Dendritic cell treated with granulocyte-macrophage colony-stimulating factor and Interleukin-4, amounts not matched to agents 40 ng/mL and 50 ng/mL, for 4 days (primary cell): Measurements from ENCODE around the gene DNASE1L2.
A peak's percentile ranks its signal among the peaks of the same experiment; 100 is the strongest.

Source experiments
- H3K27ac Mint-ChIP-seq: one replicate; pipeline ENCODE4 v1.8.0; 2022; ENCODE audit warnings: mild to moderate bottlenecking, mixed read lengths
- H3K27me3 Mint-ChIP-seq: one replicate; pipeline ENCODE4 v1.8.0; 2022; ENCODE audit warnings: mild to moderate bottlenecking, mixed read lengths
- H3K36me3 Mint-ChIP-seq: one replicate; pipeline ENCODE4 v1.8.0; 2022; ENCODE audit warnings: low read depth, mixed read lengths
- H3K4me1 Mint-ChIP-seq: one replicate; pipeline ENCODE4 v1.8.0; 2022; ENCODE audit warnings: low read depth, mixed read lengths
- H3K4me3 Mint-ChIP-seq: one replicate; pipeline ENCODE4 v1.8.0; 2022; ENCODE audit warnings: mild to moderate bottlenecking, moderate library complexity, mixed read lengths
- H3K9me3 Mint-ChIP-seq: one replicate; pipeline ENCODE4 v1.8.0; 2022; ENCODE audit warnings: mixed read lengths
- intact Hi-C: fragments of 100-400 bp; cut with micrococcal nuclease; formaldehyde crosslinking; loops from one replicate; pipeline ENCODE4 v1.15.0; 2022

DNASE1L2 gene

DNA sequence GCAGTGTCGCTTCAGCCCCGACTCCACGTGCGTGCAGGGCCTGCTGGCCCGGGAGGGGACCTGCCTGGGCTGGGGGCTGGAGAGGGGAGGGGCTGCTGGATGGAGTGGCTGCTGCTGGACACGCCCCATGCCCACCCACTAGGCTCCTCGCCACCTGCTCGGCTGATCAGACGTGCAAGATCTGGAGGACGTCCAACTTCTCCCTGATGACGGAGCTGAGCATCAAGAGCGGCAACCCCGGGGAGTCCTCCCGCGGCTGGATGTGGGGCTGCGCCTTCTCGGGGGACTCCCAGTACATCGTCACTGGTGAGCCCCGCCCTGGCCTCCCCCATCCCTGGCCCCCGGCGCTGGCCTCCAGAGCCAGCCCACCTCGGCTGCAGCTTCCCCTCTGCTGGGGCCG, 27.9 kb upstream of the DNASE1L2 start:
- H3K4me1 Mint-ChIP-seq: peaks cover 68% of the 10 kb centered on the region
- peaks cover 73% of the 10 kb centered on the region for H3K36me3 Mint-ChIP-seq
- H3K27ac Mint-ChIP-seq: no peak overlapping the region
- peaks cover 2% of the 10 kb centered on the region for H3K27me3 Mint-ChIP-seq
- H3K9me3 Mint-ChIP-seq: no peaks in the 10 kb centered on the region
- no peak overlapping the region for H3K4me3 Mint-ChIP-seq
- intact Hi-C loops: no loop called here

DNA sequence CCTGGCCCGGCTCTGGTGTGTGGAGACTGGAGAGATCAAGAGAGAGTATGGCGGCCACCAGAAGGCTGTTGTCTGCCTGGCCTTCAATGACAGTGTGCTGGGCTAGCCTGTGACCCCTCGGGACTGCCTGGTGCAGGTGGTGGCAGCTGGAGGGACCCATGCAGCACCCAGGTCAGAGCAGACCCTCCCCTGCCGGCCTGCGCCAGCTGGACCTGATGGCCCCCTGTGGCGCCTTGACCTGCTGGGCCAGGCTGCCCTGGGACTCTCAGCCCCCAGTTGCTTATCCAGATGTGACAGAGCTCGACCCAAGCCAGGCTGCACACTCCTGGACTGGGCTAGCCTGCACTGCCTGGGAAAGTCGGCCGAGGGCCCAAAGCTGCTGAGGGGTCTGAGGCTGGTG, 27.5 kb upstream of the DNASE1L2 start:
- no peaks in the 10 kb centered on the region for H3K27me3 Mint-ChIP-seq
- intact Hi-C loops: no loop called here
- no peak overlapping the region for H3K27ac Mint-ChIP-seq
- no peaks in the 10 kb centered on the region for H3K9me3 Mint-ChIP-seq
- peaks cover 78% of the 10 kb centered on the region for H3K36me3 Mint-ChIP-seq
- H3K4me3 Mint-ChIP-seq: no peak overlapping the region
- peaks cover 68% of the 10 kb centered on the region for H3K4me1 Mint-ChIP-seq

- Mint-ChIP-seq H3K4me3 (no peak overlapping the region), H3K27me3 (no peaks in the 10 kb centered on the region), H3K27ac (no peak overlapping the region), H3K4me1 (peaks cover 61% of the 10 kb centered on the region), H3K9me3 (no peaks in the 10 kb centered on the region), H3K36me3 (peaks cover 78% of the 10 kb centered on the region)
- intact Hi-C loops: no loop called here
Observed at GRCh38 chr16:2209258-2210008, 26.8 kb upstream of the DNASE1L2 start.

GRCh38 chr16:2210009-2210332, 26.3 kb upstream of the DNASE1L2 start:
- H3K27ac Mint-ChIP-seq: no peak overlapping the region
- H3K27me3 Mint-ChIP-seq: no peaks in the 10 kb centered on the region
- intact Hi-C loops: no loop called here
- H3K4me1 Mint-ChIP-seq: peaks cover 57% of the 10 kb centered on the region
- H3K36me3 Mint-ChIP-seq: peaks cover 78% of the 10 kb centered on the region
- H3K4me3 Mint-ChIP-seq: no peak overlapping the region
- H3K9me3 Mint-ChIP-seq: no peaks in the 10 kb centered on the region

DNA sequence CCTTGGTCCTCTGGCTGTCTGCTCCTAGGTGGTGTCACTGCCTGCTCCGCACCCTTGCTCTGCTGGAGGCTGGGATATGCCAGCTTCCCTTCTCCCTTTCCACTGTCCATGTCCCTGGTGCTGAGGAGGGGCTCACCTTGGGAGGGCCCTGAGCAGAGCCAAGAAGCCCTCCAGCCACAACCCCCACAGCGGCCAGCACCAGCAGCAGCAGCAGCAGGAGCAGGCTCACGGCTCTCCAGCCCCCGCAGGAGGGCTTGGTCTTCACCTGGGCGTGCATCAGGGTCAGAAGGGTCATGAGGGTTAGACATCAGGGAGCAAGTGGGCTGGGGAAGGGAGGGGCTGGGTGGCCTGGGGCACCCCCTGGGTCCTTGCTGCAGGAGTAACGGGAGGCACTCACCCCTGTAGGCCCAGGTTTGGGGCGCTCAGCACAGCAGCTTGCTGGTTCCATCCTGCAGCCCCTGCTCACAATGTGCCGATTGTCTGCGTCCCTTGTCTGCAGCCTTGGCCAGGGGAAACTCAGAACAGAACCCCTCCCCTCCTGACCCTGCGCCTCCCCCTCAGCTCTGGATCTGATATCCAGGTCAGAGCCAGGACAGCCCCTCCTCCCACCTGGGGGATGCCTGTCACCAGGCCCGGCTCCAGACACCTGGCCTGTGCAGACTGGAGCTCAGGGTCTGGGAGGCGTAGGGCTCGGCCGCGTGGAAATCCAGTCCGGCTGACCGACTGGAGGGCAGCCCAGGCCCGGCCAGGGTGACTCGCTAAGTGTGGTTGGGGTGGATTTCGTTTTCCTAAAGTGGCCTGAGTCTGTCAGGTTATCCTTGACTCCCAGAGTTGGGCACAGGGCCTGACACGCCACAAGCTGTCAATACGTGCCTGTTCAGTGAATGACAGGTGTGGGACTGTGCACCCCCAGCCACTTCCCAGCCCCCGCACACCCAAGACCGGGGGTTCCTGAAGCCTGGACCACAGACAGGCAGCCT, 25.6 kb upstream of the DNASE1L2 start, which contains the start of gene BRICD5:
BRICD5 (minus strand) TSS at position 478 of the 980 bp plus-strand sequence; CDS start at position 448, 30 bp downstream.
- Mint-ChIP-seq H3K4me3 (no peak within 1 kb of the TSS), H3K9me3 (no peaks in the 10 kb centered on the region), H3K4me1 (peaks cover 57% of the 10 kb centered on the region), H3K36me3 (peaks cover 78% of the 10 kb centered on the region), H3K27ac (peak within 1 kb of the TSS; percentile 82), H3K27me3 (no peaks in the 10 kb centered on the region)
- intact Hi-C loops: no loop called here

DNA sequence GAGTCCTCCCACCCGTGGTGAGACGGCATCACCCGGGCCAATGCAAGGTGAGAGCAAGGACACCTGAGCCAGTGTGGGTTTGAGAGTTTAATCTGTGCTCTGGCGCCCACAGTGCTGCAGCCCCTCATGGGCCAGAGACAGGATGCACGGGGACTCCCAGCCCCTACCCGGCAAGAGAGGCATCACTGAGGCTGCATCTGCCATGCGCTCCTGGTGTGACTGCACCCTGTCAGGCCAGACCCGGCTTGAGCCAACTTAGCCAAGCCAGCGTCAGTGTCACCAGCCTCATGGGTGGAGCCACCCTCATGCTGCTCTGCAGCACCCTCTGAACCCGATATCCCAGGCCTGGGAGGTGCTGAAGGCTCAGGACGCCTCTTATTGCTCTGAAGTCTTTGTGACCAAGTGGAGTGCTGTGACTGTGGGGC, 24.3 kb upstream of the DNASE1L2 start:
- Mint-ChIP-seq H3K4me3 (peak overlapping the region; percentile 78), H3K9me3 (no peaks in the 10 kb centered on the region), H3K27me3 (no peaks in the 10 kb centered on the region), H3K27ac (peak overlapping the region; percentile 82), H3K4me1 (peaks cover 45% of the 10 kb centered on the region), H3K36me3 (peaks cover 69% of the 10 kb centered on the region)
- intact Hi-C loops: no loop called here

DNA sequence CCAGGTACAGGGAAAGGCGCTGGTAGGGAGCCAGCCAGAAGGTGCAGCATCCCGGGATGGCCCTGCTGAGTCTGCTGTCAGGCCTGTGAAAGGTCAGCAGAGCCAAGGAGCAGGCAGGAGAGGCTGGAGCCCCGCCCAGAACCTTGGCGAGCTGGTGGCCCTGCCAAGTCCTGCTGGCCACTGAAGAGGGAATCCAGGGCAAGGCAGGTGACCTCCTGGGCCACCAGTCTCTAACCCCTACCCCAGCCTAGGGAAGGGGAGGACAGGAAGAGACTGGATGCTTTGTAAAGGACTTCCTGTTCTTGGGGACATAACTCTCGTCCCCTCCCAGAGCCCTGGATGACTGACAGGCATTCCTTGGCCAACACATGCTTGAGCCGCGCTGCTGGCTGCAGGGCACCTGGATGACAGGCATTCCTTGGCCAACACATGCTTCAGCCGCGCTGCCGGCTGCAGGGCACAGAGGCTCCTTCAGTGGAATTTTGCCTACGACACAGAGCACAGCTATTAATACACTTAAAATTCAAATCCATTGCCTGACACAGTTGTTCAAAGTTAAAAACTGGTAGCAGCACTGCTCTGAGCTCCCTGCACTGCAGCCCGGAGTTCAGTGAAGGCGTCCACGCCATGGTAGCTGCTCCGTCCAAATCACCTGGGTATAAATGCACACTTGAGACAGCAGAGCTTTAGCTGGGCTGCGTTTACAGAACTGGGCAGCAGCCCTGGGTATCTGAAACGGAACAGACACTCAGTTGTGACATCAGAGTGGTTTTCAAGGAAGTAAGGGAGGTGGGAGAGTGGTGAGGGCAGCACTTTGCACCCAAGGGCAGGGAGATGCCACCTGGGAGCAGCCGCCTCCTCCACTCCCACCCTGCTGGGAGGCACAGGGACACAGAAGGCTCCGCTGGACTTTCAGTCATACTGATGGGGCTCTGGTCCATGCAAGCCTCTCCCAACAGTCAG, 23.6 kb upstream of the DNASE1L2 start:
- Mint-ChIP-seq H3K27me3 (no peaks in the 10 kb centered on the region), H3K36me3 (peaks cover 62% of the 10 kb centered on the region), H3K9me3 (no peaks in the 10 kb centered on the region), H3K27ac (peak overlapping the region; percentile 82), H3K4me1 (peaks cover 38% of the 10 kb centered on the region), H3K4me3 (peak overlapping the region; percentile 78)
- intact Hi-C loops: no loop called here

- Mint-ChIP-seq H3K27me3 (no peaks in the 10 kb centered on the region), H3K9me3 (no peaks in the 10 kb centered on the region), H3K36me3 (peaks cover 47% of the 10 kb centered on the region), H3K4me1 (peaks cover 36% of the 10 kb centered on the region), H3K27ac (peak overlapping the region; percentile 82), H3K4me3 (peak overlapping the region; percentile 78)
- intact Hi-C loops: loop anchor here (2.0 kb wide), 1 partner anchor 59 kb away; the partner anchor contains the start of gene TRAF7
Observed at GRCh38 chr16:2213817-2214718, 22.2 kb upstream of the DNASE1L2 start.

- no peaks in the 10 kb centered on the region for H3K9me3 Mint-ChIP-seq
- peaks cover 42% of the 10 kb centered on the region for H3K36me3 Mint-ChIP-seq
- H3K27me3 Mint-ChIP-seq: no peaks in the 10 kb centered on the region
- H3K4me3 Mint-ChIP-seq: peak within 1 kb of the TSS; percentile 78
- intact Hi-C loops: loop anchor here (2.0 kb wide), 1 partner anchor 60 kb away; the partner anchor contains the start of gene TRAF7
- H3K27ac Mint-ChIP-seq: peak within 1 kb of the TSS; percentile 90
- peaks cover 36% of the 10 kb centered on the region for H3K4me1 Mint-ChIP-seq
Observed at GRCh38 chr16:2214719-2214968, 21.6 kb upstream of the DNASE1L2 start, which contains the start of gene PGP. Gene PGP, minus strand, starts transcription at chr16:2214840. Its CDS starts 63 bp downstream, at chr16:2214777.

GRCh38 chr16:2216330-2216729, 19.9 kb upstream of the DNASE1L2 start:
- H3K4me1 Mint-ChIP-seq: peaks cover 29% of the 10 kb centered on the region
- H3K27ac Mint-ChIP-seq: peak overlapping the region; percentile 90
- H3K9me3 Mint-ChIP-seq: no peaks in the 10 kb centered on the region
- peak overlapping the region; percentile 32 for H3K4me3 Mint-ChIP-seq
- intact Hi-C loops: no loop called here
- H3K27me3 Mint-ChIP-seq: no peaks in the 10 kb centered on the region
- peaks cover 25% of the 10 kb centered on the region for H3K36me3 Mint-ChIP-seq

GRCh38 chr16:2223221-2223941, 12.9 kb upstream of the DNASE1L2 start, which contains the start of gene E4F1:
Gene E4F1, plus strand, starts transcription at chr16:2223591. Its CDS starts 23 bp downstream, at chr16:2223614.
- Mint-ChIP-seq H3K9me3 (no peaks in the 10 kb centered on the region), H3K27ac (peak within 1 kb of the TSS; percentile 81), H3K36me3 (peaks cover 28% of the 10 kb centered on the region), H3K4me3 (peak within 1 kb of the TSS; percentile 84), H3K4me1 (peaks cover 28% of the 10 kb centered on the region), H3K27me3 (no peaks in the 10 kb centered on the region)
- intact Hi-C loops: loop anchor here (1.0 kb wide), 3 partner anchors 8 to 28 kb away; partner anchors contain the start of genes ECI1 and MLST8

- peak overlapping the region; percentile 81 for H3K27ac Mint-ChIP-seq
- H3K9me3 Mint-ChIP-seq: no peaks in the 10 kb centered on the region
Observed at GRCh38 chr16:2223942-2224486, 12.2 kb upstream of the DNASE1L2 start.

More at GRCh38 chr16:2223942-2224486, 12.2 kb upstream of the DNASE1L2 start:
- H3K27me3 Mint-ChIP-seq: no peaks in the 10 kb centered on the region
- peak overlapping the region; percentile 84 for H3K4me3 Mint-ChIP-seq
- peaks cover 34% of the 10 kb centered on the region for H3K36me3 Mint-ChIP-seq
- H3K4me1 Mint-ChIP-seq: peaks cover 28% of the 10 kb centered on the region
- intact Hi-C loops: loop anchor here (1.0 kb wide), 3 partner anchors 9 to 27 kb away; partner anchors contain the start of genes ECI1 and MLST8
